ENCODE measurements around the gene KCNQ2.

Gene KCNQ2

DNA sequence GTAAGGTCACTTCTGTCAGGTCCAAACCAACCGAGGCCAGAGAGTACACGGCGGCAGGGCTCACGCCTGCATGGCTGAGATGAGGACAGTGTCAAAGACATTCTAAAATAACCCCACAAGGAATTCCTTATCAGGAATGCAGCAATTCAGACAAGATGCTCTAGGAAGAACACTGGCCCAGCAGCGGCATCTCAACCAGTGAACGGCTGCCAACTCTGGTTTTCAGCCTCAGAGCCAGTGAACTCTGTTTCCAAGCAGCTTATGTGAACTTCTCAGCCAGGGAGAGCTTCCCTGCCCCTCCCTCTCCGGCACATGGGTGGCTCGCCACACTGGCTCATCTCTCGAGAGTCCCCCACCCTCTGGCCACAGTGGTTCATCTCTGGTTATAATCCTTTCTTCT lies 36.9 kb downstream of the KCNQ2 start:
- H3K4me3 ChIP-seq (ENCODE audit: low read length) = no peak overlapping the region
- H3K27ac ChIP-seq (ENCODE audit: low read depth, low read length) = no peak overlapping the region
- H3K27me3 ChIP-seq (ENCODE audit: control insufficient read depth, insufficient read depth, low read length) = no peaks in the 10 kb centered on the region
- no peak overlapping the region for H3K9ac ChIP-seq (ENCODE audit: low read length)
- no peaks in the 10 kb centered on the region for H3K36me3 ChIP-seq (ENCODE audit: control insufficient read depth, insufficient read depth, low read length)
- H3K4me1 ChIP-seq (ENCODE audit: control insufficient read depth, insufficient read depth, low read length) = no peaks in the 10 kb centered on the region

GRCh38 chr20:63434599-63435378 lies 37.7 kb downstream of the KCNQ2 start:
- Histone ChIP-seq H3K4me3 (ENCODE audit: low read length) (no peak overlapping the region), H3K27me3 (ENCODE audit: control insufficient read depth, insufficient read depth, low read length) (peaks cover 2% of the 10 kb centered on the region), H3K27ac (ENCODE audit: low read depth, low read length) (no peak overlapping the region), H3K36me3 (ENCODE audit: control insufficient read depth, insufficient read depth, low read length) (no peaks in the 10 kb centered on the region), H3K9ac (ENCODE audit: low read length) (no peak overlapping the region), H3K4me1 (ENCODE audit: control insufficient read depth, insufficient read depth, low read length) (no peaks in the 10 kb centered on the region)

- H3K4me1 ChIP-seq (ENCODE audit: control insufficient read depth, insufficient read depth, low read length) = no peaks in the 10 kb centered on the region
- H3K9ac ChIP-seq (ENCODE audit: low read length) = no peak overlapping the region
- H3K36me3 ChIP-seq (ENCODE audit: control insufficient read depth, insufficient read depth, low read length) = no peaks in the 10 kb centered on the region
- H3K27me3 ChIP-seq (ENCODE audit: control insufficient read depth, insufficient read depth, low read length) = peaks cover 3% of the 10 kb centered on the region
- H3K4me3 ChIP-seq (ENCODE audit: low read length) = no peak overlapping the region
- no peak overlapping the region for H3K27ac ChIP-seq (ENCODE audit: low read depth, low read length)
Measured at GRCh38 chr20:63433756-63434531, 38.5 kb downstream of the KCNQ2 start.

DNA sequence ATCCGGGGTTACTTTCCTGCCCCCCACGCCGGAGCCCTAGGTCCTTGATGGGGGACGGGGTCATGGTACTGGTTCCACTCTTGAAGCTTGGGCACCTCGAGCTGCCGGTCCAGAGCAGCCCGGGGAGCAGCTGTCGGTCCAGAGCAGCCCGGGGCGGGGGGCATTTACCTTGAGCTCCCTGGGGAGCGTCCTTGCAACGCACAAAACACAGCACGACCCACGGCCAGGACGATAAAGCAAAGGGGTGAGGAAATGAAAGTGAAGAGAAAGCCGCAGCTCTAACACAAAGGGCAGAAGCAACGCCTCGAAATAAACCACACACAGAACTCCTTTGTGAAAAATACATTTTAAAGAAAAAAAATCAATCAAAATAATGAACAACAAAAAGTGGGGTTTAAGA lies 39.1 kb downstream of the KCNQ2 start:
- Histone ChIP-seq H3K4me3 (ENCODE audit: low read length) (no peak overlapping the region), H3K36me3 (ENCODE audit: control insufficient read depth, insufficient read depth, low read length) (no peaks in the 10 kb centered on the region), H3K4me1 (ENCODE audit: control insufficient read depth, insufficient read depth, low read length) (no peaks in the 10 kb centered on the region), H3K27me3 (ENCODE audit: control insufficient read depth, insufficient read depth, low read length) (peaks cover 3% of the 10 kb centered on the region), H3K27ac (ENCODE audit: low read depth, low read length) (no peak overlapping the region), H3K9ac (ENCODE audit: low read length) (no peak overlapping the region)

- Histone ChIP-seq H3K4me3 (ENCODE audit: low read length) (no peak overlapping the region), H3K27ac (ENCODE audit: low read depth, low read length) (no peak overlapping the region), H3K27me3 (ENCODE audit: control insufficient read depth, insufficient read depth, low read length) (peaks cover 4% of the 10 kb centered on the region), H3K4me1 (ENCODE audit: control insufficient read depth, insufficient read depth, low read length) (no peaks in the 10 kb centered on the region), H3K36me3 (ENCODE audit: control insufficient read depth, insufficient read depth, low read length) (no peaks in the 10 kb centered on the region), H3K9ac (ENCODE audit: low read length) (no peak overlapping the region)
Measured at GRCh38 chr20:63432577-63433325, 39.7 kb downstream of the KCNQ2 start.

- no peaks in the 10 kb centered on the region for H3K4me1 ChIP-seq (ENCODE audit: control insufficient read depth, insufficient read depth, low read length)
- H3K4me3 ChIP-seq (ENCODE audit: low read length) = no peak overlapping the region
- no peaks in the 10 kb centered on the region for H3K36me3 ChIP-seq (ENCODE audit: control insufficient read depth, insufficient read depth, low read length)
- no peak overlapping the region for H3K9ac ChIP-seq (ENCODE audit: low read length)
- H3K27ac ChIP-seq (ENCODE audit: low read depth, low read length) = no peak overlapping the region
- peaks cover 6% of the 10 kb centered on the region for H3K27me3 ChIP-seq (ENCODE audit: control insufficient read depth, insufficient read depth, low read length)
Measured at GRCh38 chr20:63431944-63432343, 40.5 kb downstream of the KCNQ2 start.

DNA sequence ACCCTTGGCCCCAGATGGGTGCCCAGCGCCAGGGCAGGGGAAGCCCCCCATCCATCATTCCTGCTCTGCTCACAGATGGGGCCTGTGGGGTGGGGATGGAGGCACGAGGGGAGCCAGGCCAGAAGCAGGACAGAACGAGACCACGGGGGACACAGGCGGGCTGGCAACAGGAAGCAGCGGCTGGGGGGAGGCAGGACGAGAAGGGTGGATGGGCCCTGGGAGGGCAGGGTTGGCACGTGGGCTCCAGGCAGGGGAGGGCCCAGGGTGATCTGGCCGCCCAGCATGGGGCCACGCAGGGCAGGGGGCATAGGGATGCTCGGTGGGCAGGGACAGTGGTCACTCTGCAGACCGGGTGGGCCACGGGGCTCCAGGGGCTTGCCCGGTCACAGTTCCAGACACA lies 41.6 kb downstream of the KCNQ2 start:
- Histone ChIP-seq H3K4me3 (ENCODE audit: low read length) (no peak overlapping the region), H3K27ac (ENCODE audit: low read depth, low read length) (no peak overlapping the region), H3K27me3 (ENCODE audit: control insufficient read depth, insufficient read depth, low read length) (peaks cover 6% of the 10 kb centered on the region), H3K9ac (ENCODE audit: low read length) (no peak overlapping the region), H3K36me3 (ENCODE audit: control insufficient read depth, insufficient read depth, low read length) (no peaks in the 10 kb centered on the region), H3K4me1 (ENCODE audit: control insufficient read depth, insufficient read depth, low read length) (no peaks in the 10 kb centered on the region)

DNA sequence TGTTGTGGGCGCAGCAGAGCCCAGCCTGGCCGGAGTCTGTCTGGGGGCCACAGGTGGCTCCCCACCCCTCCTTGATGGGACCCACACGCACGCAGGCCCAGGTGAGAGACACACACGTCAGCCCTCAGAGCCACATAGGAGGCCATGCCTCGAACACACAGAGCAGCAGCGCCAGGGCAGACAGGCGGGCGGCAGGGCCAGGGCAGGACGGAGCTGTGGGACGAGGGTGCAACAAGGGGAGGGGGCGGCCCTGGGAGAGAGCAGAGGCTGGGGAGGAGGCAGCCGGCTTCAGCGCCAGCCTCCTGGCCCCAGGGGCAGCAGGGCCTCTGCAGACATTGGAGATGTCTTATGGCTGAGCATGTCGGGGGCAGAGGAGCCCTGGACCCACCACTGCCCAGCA lies 42.5 kb downstream of the KCNQ2 start:
- H3K4me1 ChIP-seq (ENCODE audit: control insufficient read depth, insufficient read depth, low read length) = no peaks in the 10 kb centered on the region
- no peak overlapping the region for H3K9ac ChIP-seq (ENCODE audit: low read length)
- H3K27ac ChIP-seq (ENCODE audit: low read depth, low read length) = no peak overlapping the region
- peaks cover 6% of the 10 kb centered on the region for H3K27me3 ChIP-seq (ENCODE audit: control insufficient read depth, insufficient read depth, low read length)
- H3K36me3 ChIP-seq (ENCODE audit: control insufficient read depth, insufficient read depth, low read length) = no peaks in the 10 kb centered on the region
- H3K4me3 ChIP-seq (ENCODE audit: low read length) = no peak overlapping the region

- H3K9ac ChIP-seq (ENCODE audit: low read length) = no peak overlapping the region
- H3K27ac ChIP-seq (ENCODE audit: low read depth, low read length) = no peak overlapping the region
- no peak overlapping the region for H3K4me3 ChIP-seq (ENCODE audit: low read length)
- no peaks in the 10 kb centered on the region for H3K4me1 ChIP-seq (ENCODE audit: control insufficient read depth, insufficient read depth, low read length)
- no peaks in the 10 kb centered on the region for H3K36me3 ChIP-seq (ENCODE audit: control insufficient read depth, insufficient read depth, low read length)
- peaks cover 6% of the 10 kb centered on the region for H3K27me3 ChIP-seq (ENCODE audit: control insufficient read depth, insufficient read depth, low read length)
Measured at GRCh38 chr20:63428906-63429575, 43.4 kb downstream of the KCNQ2 start.

GRCh38 chr20:63427724-63428330 lies 44.6 kb downstream of the KCNQ2 start:
- Histone ChIP-seq H3K4me1 (ENCODE audit: control insufficient read depth, insufficient read depth, low read length) (no peaks in the 10 kb centered on the region), H3K27me3 (ENCODE audit: control insufficient read depth, insufficient read depth, low read length) (peaks cover 6% of the 10 kb centered on the region), H3K27ac (ENCODE audit: low read depth, low read length) (no peak overlapping the region), H3K36me3 (ENCODE audit: control insufficient read depth, insufficient read depth, low read length) (no peaks in the 10 kb centered on the region), H3K9ac (ENCODE audit: low read length) (no peak overlapping the region), H3K4me3 (ENCODE audit: low read length) (no peak overlapping the region)

DNA sequence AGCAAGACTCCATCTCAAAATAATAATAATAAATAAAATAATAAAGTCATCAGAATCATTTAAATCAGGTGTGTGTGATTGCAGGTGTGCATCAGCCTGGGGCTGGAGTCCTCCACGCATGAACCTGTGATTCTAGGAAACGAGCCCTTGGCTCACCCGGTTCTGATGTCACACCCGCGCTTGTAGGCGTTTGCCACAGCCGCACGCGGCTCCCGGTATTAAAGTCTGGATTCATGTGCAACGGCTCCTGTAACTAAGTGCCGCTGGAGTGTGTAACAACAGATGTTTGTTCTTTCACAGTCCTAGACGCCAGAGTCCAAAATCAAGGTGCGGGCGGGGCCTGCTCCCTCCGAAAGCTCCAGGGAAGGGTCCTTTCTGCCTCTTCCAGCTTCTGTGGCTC lies 45.2 kb downstream of the KCNQ2 start:
- H3K4me3 ChIP-seq (ENCODE audit: low read length) = no peak overlapping the region
- peaks cover 6% of the 10 kb centered on the region for H3K27me3 ChIP-seq (ENCODE audit: control insufficient read depth, insufficient read depth, low read length)
- H3K9ac ChIP-seq (ENCODE audit: low read length) = no peak overlapping the region
- no peaks in the 10 kb centered on the region for H3K4me1 ChIP-seq (ENCODE audit: control insufficient read depth, insufficient read depth, low read length)
- no peaks in the 10 kb centered on the region for H3K36me3 ChIP-seq (ENCODE audit: control insufficient read depth, insufficient read depth, low read length)
- H3K27ac ChIP-seq (ENCODE audit: low read depth, low read length) = no peak overlapping the region
